Myometrial cell (primary cell): Measurements from ENCODE around the gene ZNF197. TPM values are rescaled to one million over a fixed set of nuclear protein-coding genes. Genes with fewer than 3 reads are reported as not detected.

Experiments used
- total RNA-seq: library from RNA; depleted of rRNA; stranded (reverse); fragments of >200 nt; gene quantifications from 2 replicates; pipeline ENCODE4 v1.2.3, GENCODE V29; 2015

The ZNF197 gene
- total RNA-seq: 5.8 and 8.7 TPM in 2 replicates

DNA sequence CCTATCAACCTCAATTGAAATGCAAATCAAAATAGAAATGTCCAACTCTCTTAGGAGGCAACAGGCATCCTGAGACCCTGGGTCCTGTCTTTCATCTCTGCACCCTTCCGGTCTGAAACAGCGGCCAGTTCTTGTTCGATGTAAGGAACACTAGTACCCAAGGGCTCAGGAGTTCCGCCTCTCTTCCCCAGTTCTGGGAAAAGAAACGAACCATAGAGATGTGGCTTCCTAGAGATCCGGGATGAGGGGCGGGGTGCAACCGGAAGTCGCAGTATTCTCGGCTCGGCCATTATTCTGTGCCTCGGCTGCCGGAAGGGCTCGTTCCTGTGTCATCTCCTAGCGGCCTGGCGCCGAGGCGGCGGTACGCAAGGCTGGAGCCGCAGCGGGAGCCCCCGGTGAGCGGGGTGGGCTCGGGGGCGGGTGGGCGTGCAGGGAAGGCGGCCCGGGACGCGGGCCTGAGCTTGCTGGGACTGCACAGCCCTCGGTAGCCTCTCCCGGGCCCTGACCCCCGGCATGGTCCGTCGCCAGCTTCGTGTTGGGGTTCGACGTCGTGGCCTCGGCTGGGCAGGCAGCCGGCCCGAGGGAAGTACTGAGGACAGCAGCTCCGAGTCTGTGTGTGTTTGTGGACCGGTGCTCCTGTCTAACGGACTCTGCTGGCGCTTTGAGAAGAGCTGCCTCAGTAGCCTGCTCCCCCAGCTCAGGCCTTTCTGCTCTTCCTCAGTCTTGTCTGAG, at the start of gene ZNF197:
ZNF197 (plus strand) TSS at position 288 of the 732 bp plus-strand sequence. CDS start 4,119 bp downstream, outside the sequence.

DNA sequence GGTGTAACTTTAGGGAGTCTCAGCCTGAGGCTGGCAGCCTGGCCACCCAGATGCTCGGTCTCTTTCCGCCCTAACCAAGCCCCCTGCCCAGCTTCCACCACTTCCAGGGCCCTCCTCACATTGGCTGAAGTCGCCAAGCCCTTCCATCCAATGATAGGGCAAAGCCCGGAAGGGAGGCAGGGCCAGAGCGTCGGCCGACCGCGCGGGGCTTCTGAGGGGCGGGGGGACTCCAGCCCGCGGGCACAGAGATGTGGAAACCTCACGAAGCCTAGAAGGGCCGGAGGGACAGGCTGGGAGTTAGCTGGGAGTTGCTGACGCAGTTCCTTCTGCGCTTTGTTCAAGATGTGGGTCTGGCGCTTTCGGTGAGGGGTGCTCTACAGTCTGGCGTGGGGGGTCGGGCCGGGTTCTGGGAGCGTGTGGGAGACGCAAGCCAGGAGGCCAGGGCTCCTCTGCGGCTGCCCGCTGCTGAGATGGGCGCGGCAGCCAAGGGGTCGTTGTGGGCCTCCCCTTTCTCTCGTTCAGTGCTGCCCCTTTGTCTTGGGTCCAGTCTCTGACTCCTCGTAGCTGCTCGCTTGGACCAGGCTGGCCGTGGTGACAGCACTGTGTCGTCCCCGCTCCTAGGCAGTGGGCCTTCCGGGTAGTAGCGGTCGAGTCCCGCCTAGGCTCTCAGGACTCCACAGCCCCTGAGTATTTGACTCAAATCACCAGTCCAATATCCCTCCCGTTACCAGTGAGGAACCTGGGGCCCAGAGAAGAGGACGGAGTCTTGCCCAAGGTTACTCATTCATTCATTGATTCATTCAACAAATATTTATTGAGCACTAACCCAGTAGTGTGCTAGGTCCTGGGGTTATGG, 40.0 kb upstream of the ZNF197 start, which contains the start of gene ZNF660:
ZNF660 (plus strand) TSS at position 319 of the 856 bp plus-strand sequence. CDS start 9,230 bp downstream, outside the sequence.

GRCh38 chr3:44648564-44649229, 23.9 kb downstream of the ZNF197 start, which contains the start of gene ZNF35:
Gene ZNF35 (plus strand): TSS chr3:44648732. CDS start chr3:44651068, 2,336 bp downstream.

Other genes starting within 250 kb of the ZNF197 start
- 2.6 and 3.5 TPM in 2 replicates for gene ZNF445, start 147.4 kb upstream of the ZNF197 start, total RNA-seq
- gene ZKSCAN7, start 69.8 kb upstream of the ZNF197 start, total RNA-seq: 4.9 and 5.7 TPM in 2 replicates
- gene ZNF660, start 40.1 kb upstream of the ZNF197 start, total RNA-seq: 0.29 and 0.71 TPM in 2 replicates
- gene ZNF35, start 23.7 kb downstream of the ZNF197 start, total RNA-seq: 5.7 and 9.5 TPM in 2 replicates
- 0.86 and 2.1 TPM in 2 replicates for gene ZNF502, start 87.6 kb downstream of the ZNF197 start, total RNA-seq
- gene ZNF501, start 104.6 kb downstream of the ZNF197 start, total RNA-seq: 3.5 and 4.3 TPM in 2 replicates
- 13.3 and 16.8 TPM in 2 replicates for gene KIAA1143, start 136.6 kb downstream of the ZNF197 start, total RNA-seq
- 7.8 and 8.9 TPM in 2 replicates for gene KIF15, start 136.8 kb downstream of the ZNF197 start, total RNA-seq
- gene TMEM42, start 236.9 kb downstream of the ZNF197 start, total RNA-seq: 19.6 and 34.6 TPM in 2 replicates
- gene TGM4, start 249.6 kb downstream of the ZNF197 start, total RNA-seq: under 0.01 TPM in 1 of 2 replicates, not detected in the other